Sigmoid colon (tissue), 7 donors: ENCODE measurements around the gene CD101. TPM values are rescaled to one million over a fixed set of nuclear protein-coding genes. Genes with fewer than 3 reads are reported as not detected.

ENCODE experiments used
- DNase-seq: peaks from one replicate; pipeline ENCODE4 v3.0.0-alpha.2; 2019
- H3K27ac ChIP-seq, 4 donors: fragments of 200-600 bp; sonication (generic); one replicate each; pipeline ENCODE4 v1.5.1; 2016 to 2019; ENCODE audit warnings: mild to moderate bottlenecking in 1 of 4
- H3K27me3 ChIP-seq, 3 donors: fragments of 200-600 bp; sonication (generic); one replicate each; pipeline ENCODE4 v1.5.1; 2019; ENCODE audit warnings: mild to moderate bottlenecking in 1 of 3
- H3K36me3 ChIP-seq, 4 donors: fragments of 200-600 bp; sonication (generic); one replicate each; pipeline ENCODE4 v1.5.1; 2016 to 2019
- H3K4me1 ChIP-seq, 4 donors: fragments of 200-600 bp; sonication (generic); one replicate each; pipeline ENCODE4 v1.5.1; 2017 to 2019
- H3K4me3 ChIP-seq, 4 donors: fragments of 200-600 bp; sonication (generic); one replicate each; pipeline ENCODE4 v1.5.1; 2017 to 2019; ENCODE audit warnings: mild to moderate bottlenecking in 2 of 4, moderate library complexity in 1 of 4
- H3K9me3 ChIP-seq, 4 donors: fragments of 200-600 bp in 3 of 4; sonication (generic) in 3 of 4; one replicate each; pipeline versions ENCODE4 v1.5.1 to v1.6.1; 2013 to 2019
- CTCF ChIP-seq, 4 experiments: fragments of 450-650 bp in 3 of 4; fragments of 200-600 bp in 1 of 4; IDR thresholded peaks; one replicate each; pipeline ENCODE4 v1.5.1; 2016 to 2019; ENCODE audit warnings: antibody characterized with exemption in 4 of 4, mild to moderate bottlenecking in 3 of 4, moderate library complexity in 2 of 4
- EP300 ChIP-seq, 4 donors: sonication (generic); formaldehyde crosslinking; IDR thresholded peaks; one replicate each; pipeline ENCODE4 v1.6.1; 2017; ENCODE audit warnings: antibody characterized with exemption in 4 of 4
- POLR2A ChIP-seq, 2 donors: fragments of 450-650 bp; IDR thresholded peaks; one replicate each; pipeline ENCODE4 v1.6.1; 2016; ENCODE audit warnings: antibody characterized with exemption in 2 of 2, mild to moderate bottlenecking in 2 of 2, moderate library complexity in 2 of 2
- POLR2AphosphoS5 ChIP-seq, 4 donors: sonication (generic); formaldehyde crosslinking; IDR thresholded peaks; one replicate each; pipeline ENCODE4 v1.6.1; 2017; ENCODE audit warnings: antibody characterized with exemption in 4 of 4
- WGBS, 2 donors: extraction: QIAGEN DNeasy Blood & Tissue Kit; methylation state at CpG; one replicate each; pipeline ENCODE4 v1.1.7; 2013; 5-methylcytosine and 5-hydroxymethylcytosine counted together
- intact Hi-C: fragments of 100-400 bp; cut with DNase I; formaldehyde crosslinking; loops from one replicate; pipeline ENCODE4 v1.15.1; 2023
- polyA plus RNA-seq, 3 donors: library from polyadenylated mRNA; stranded (reverse); fragments of 200-250 nt; gene quantifications; one replicate each; pipeline ENCODE4 v1.2.3, GENCODE V29; 2013
- total RNA-seq, 4 donors: library from RNA; depleted of rRNA; stranded (reverse); fragments of >200 nt; gene quantifications; one replicate each; pipeline ENCODE4 v1.1.0, GENCODE V29; 2016
- donor health status: healthy with polysubstance abuse.
- donor health status: Bipolar disorder and iron deficiency.
- donor health status: healthy.

The CD101 gene
- total and polyA plus RNA-seq, 7 donors = 0.60 to 1.7 (median 1.1) TPM

GRCh38 chr1:117017062-117017461 lies 15.5 kb downstream of the CD101 start:
- intact Hi-C loops = no loop called here
- Histone ChIP-seq H3K9me3 (no peaks in the 10 kb centered on the region), H3K36me3 (no peaks in the 10 kb centered on the region), H3K4me1 (no peaks in the 10 kb centered on the region), H3K27me3 (no peaks in the 10 kb centered on the region), H3K4me3 (no peak overlapping the region), H3K27ac (no peak overlapping the region)
- WGBS, 2 donors = 75 to 84% methylated on average over 4 of the region's 4 CpGs
- DNase-seq = no peak
- no peak for TF ChIP-seq CTCF (IDR thresholded peaks at IDR 0.05)
- TF ChIP-seq POLR2A (IDR thresholded peaks at IDR 0.05) = no peak
- TF ChIP-seq EP300 (IDR thresholded peaks at IDR 0.05) = no peak
- TF ChIP-seq POLR2AphosphoS5 (IDR thresholded peaks at IDR 0.05) = no peak

- H3K27ac ChIP-seq = no peak overlapping the region
- H3K9me3 ChIP-seq = no peaks in the 10 kb centered on the region
- DNase-seq = no peak
- no peak overlapping the region for H3K4me3 ChIP-seq
- no peaks in the 10 kb centered on the region for H3K4me1 ChIP-seq
- H3K27me3 ChIP-seq = no peaks in the 10 kb centered on the region
- H3K36me3 ChIP-seq = no peaks in the 10 kb centered on the region
- 31 to 42% methylated on average over 3 of the region's 3 CpGs for WGBS, 2 donors
- TF ChIP-seq POLR2AphosphoS5 (IDR thresholded peaks at IDR 0.05) = no peak
- TF ChIP-seq EP300 (IDR thresholded peaks at IDR 0.05) = no peak
- TF ChIP-seq POLR2A (IDR thresholded peaks at IDR 0.05) = no peak
- no peak for TF ChIP-seq CTCF (IDR thresholded peaks at IDR 0.05)
- intact Hi-C loops = no loop called here
Measured at GRCh38 chr1:117017648-117018047, 16.1 kb downstream of the CD101 start.

GRCh38 chr1:117020526-117021156 lies 19.1 kb downstream of the CD101 start:
- Histone ChIP-seq H3K4me3 (no peak overlapping the region), H3K36me3 (no peaks in the 10 kb centered on the region), H3K4me1 (no peaks in the 10 kb centered on the region), H3K27me3 (no peaks in the 10 kb centered on the region), H3K9me3 (no peaks in the 10 kb centered on the region), H3K27ac (no peak overlapping the region)
- intact Hi-C loops = no loop called here
- no peak for DNase-seq
- 29 to 52% methylated on average over 1 of the region's 1 CpG for WGBS, 2 donors
- TF ChIP-seq CTCF (IDR thresholded peaks at IDR 0.05) (no peak), POLR2AphosphoS5 (IDR thresholded peaks at IDR 0.05) (no peak), EP300 (IDR thresholded peaks at IDR 0.05) (no peak), POLR2A (IDR thresholded peaks at IDR 0.05) (no peak)

- peaks cover 0 to 7% (median 5%) of the 10 kb centered on the region in 4 donors for H3K4me1 ChIP-seq
- H3K27ac ChIP-seq = no peak overlapping the region
- 62 to 75% methylated on average over 3 of the region's 3 CpGs for WGBS, 2 donors
- no peaks in the 10 kb centered on the region for H3K27me3 ChIP-seq
- no peak for TF ChIP-seq EP300 (IDR thresholded peaks at IDR 0.05)
- no peak for TF ChIP-seq CTCF (IDR thresholded peaks at IDR 0.05)
- no peak for TF ChIP-seq POLR2A (IDR thresholded peaks at IDR 0.05)
- no peak for TF ChIP-seq POLR2AphosphoS5 (IDR thresholded peaks at IDR 0.05)
- no peaks in the 10 kb centered on the region for H3K9me3 ChIP-seq
- intact Hi-C loops = no loop called here
- H3K4me3 ChIP-seq = no peak overlapping the region
- no peak for DNase-seq
- no peaks in the 10 kb centered on the region for H3K36me3 ChIP-seq
Measured at GRCh38 chr1:117022114-117022513, 20.6 kb downstream of the CD101 start.

- intact Hi-C loops = no loop called here
- Histone ChIP-seq H3K4me3 (no peak overlapping the region), H3K36me3 (no peaks in the 10 kb centered on the region), H3K27ac (no peak overlapping the region), H3K4me1 (peaks cover 0 to 7% (median 5%) of the 10 kb centered on the region in 4 donors), H3K27me3 (no peaks in the 10 kb centered on the region), H3K9me3 (no peaks in the 10 kb centered on the region)
- no peak for TF ChIP-seq CTCF (IDR thresholded peaks at IDR 0.05)
- no peak for TF ChIP-seq EP300 (IDR thresholded peaks at IDR 0.05)
- TF ChIP-seq POLR2A (IDR thresholded peaks at IDR 0.05) = no peak
- TF ChIP-seq POLR2AphosphoS5 (IDR thresholded peaks at IDR 0.05) = no peak
- WGBS, 2 donors = 97% methylated on average over 7 of the region's 7 CpGs
- no peak for DNase-seq
Measured at GRCh38 chr1:117025568-117025967, 24.0 kb downstream of the CD101 start.
